NT2/D1 (cell line): ENCODE data around the gene LILRB3.

ENCODE experiments used
- SUZ12 ChIP-seq: IDR thresholded peaks from 2 replicates; pipeline ENCODE4 v1.6.1; 2011; ENCODE audit not compliant: insufficient read length, insufficient read depth; ENCODE audit errors: extremely low read depth
- YY1 ChIP-seq: IDR thresholded peaks from 2 replicates; pipeline ENCODE4 v1.6.1; 2011; ENCODE audit not compliant: insufficient read length, insufficient read depth
- ZNF274 ChIP-seq: IDR thresholded peaks from 2 replicates; pipeline ENCODE4 v1.6.1; 2011; ENCODE audit warnings: mild to moderate bottlenecking, low read depth, low read length

DNA sequence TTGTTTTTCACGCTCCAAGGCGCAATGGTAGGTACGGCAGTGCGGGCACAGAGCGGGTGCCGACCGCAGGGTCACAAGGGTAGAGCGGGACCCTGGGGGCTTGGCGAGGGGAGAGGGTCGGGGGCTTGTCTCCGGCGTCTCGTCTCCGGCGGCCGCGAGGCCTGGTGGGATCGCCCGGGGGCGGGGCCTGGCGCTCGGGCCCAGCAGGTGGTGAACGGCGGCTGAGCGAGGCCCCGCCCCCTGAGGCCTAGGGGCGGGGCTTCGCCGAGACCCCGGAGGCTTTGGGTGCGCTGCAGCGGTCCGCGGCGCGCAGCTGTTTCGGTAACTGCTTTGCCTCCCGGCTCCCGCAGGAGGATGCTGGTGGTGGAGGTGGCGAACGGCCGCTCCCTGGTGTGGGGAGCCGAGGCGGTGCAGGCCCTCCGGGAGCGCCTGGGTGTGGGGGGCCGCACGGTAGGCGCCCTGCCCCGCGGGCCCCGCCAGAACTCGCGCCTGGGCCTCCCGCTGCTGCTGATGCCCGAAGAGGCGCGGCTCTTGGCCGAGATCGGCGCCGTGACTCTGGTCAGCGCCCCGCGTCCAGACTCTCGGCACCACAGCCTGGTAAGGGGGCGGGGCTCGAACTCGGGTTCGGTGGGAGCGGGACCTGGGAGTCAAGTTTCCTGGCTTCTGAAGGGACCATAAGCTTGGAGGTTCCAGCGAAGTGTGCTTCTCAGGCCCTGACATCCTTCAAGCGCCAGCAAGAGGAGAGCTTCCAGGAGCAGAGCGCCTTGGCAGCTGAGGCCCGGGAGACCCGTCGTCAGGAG lies 31.6 kb downstream of the LILRB3 start, which contains the start of gene TSEN34:
- no peak for TF ChIP-seq YY1
- TF ChIP-seq ZNF274 = no peak
- TF ChIP-seq SUZ12 = no peak
